ENCODE results near the gene ZFYVE27. TPM values are rescaled to one million over a fixed set of nuclear protein-coding genes. Genes with fewer than 3 reads are reported as not detected.

ZFYVE27 gene
- total and polyA plus RNA-seq, 8 donors, result 20.6 to 35.5 (median 27.5) TPM

- peaks cover 29 to 69% of the 10 kb centered on the region in 2 donors for H3K4me1 ChIP-seq
- no peak for TF ChIP-seq CTCF (IDR thresholded peaks at IDR 0.05)
- DNase-seq (no peak), ATAC-seq (no peak)
- H3K27ac ChIP-seq, result peak overlapping the region; percentile 93 to 95
- H3K9me3 ChIP-seq, result no peaks in the 10 kb centered on the region
- peak overlapping the region; percentile 67 to 74 for H3K4me3 ChIP-seq
- intact Hi-C loops (cut with DNase I), result no loop called here
- H3K27me3 ChIP-seq, result peaks cover 0 to 4% of the 10 kb centered on the region in 2 donors
- H3K36me3 ChIP-seq, result peaks cover 0 to 12% of the 10 kb centered on the region in 2 donors
Measured at GRCh38 chr10:97715259-97715874, 21.6 kb upstream of the ZFYVE27 start.

GRCh38 chr10:97717627-97718026 is 19.3 kb upstream of the ZFYVE27 start:
- H3K27me3 ChIP-seq, result peaks cover 0 to 4% of the 10 kb centered on the region in 2 donors
- no peak overlapping the region for H3K4me3 ChIP-seq
- intact Hi-C loops (cut with DNase I), result no loop called here
- no peak overlapping the region for H3K27ac ChIP-seq
- no peak for ATAC-seq
- peaks cover 29 to 57% of the 10 kb centered on the region in 2 donors for H3K4me1 ChIP-seq
- peaks cover 0 to 12% of the 10 kb centered on the region in 2 donors for H3K36me3 ChIP-seq
- no peaks in the 10 kb centered on the region for H3K9me3 ChIP-seq
- no peak for TF ChIP-seq CTCF (IDR thresholded peaks at IDR 0.05)
- DNase-seq, result no peak

DNA sequence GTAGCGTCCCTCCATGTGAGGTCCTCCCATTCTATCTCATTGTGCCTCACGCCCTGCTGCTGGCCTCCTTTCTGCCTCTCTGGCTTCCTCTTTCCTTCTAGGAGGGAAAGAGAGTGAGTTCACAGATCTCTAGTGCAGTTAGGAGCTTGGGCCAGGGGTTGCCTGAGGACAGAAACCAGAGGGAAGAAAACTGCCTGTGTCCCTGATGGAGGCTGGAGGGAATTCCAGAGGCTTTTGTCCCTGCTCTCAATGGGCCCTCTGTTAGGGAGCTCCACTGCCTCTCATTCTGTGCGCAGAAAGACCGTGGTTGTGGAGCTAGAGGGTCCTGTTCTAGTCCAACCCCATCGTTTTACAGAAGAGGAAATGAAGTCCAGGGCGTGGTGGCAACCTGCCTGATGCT is 18.8 kb upstream of the ZFYVE27 start:
- H3K36me3 ChIP-seq, result peaks cover 0 to 12% of the 10 kb centered on the region in 2 donors
- H3K4me1 ChIP-seq, result peaks cover 27 to 52% of the 10 kb centered on the region in 2 donors
- no peak overlapping the region for H3K4me3 ChIP-seq
- no peak for TF ChIP-seq CTCF (IDR thresholded peaks at IDR 0.05)
- intact Hi-C loops (cut with DNase I), result no loop called here
- peak overlapping the region; percentile 0 to 65 for H3K27ac ChIP-seq
- DNase-seq, result no peak
- no peak for ATAC-seq
- H3K9me3 ChIP-seq, result no peaks in the 10 kb centered on the region
- peaks cover 0 to 4% of the 10 kb centered on the region in 2 donors for H3K27me3 ChIP-seq

DNA sequence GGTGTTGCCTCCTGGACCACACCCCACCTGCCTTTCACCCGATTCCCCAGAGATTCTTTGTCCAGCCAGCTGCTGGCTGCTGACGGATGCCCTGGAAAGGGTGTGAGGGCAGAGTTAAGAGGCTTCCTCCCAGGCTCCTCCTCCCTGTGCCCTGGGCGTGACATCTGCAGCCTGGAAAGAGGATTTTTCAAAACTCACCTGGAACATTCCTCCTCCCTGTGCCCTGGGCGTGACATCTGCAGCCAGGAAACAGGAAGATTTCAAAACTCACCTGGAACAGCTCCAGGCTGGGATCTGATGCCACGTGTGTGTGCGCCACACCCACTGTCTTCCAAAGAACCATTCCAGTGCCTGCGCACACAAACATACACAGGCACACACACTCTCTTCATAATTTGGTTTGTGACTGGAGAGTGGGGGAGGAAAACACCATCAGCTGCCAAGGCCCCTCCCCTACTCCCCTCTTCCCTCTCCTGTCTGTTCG is 18.2 kb upstream of the ZFYVE27 start:
- H3K27me3 ChIP-seq, result peaks cover 0 to 4% of the 10 kb centered on the region in 2 donors
- peaks cover 26 to 49% of the 10 kb centered on the region in 2 donors for H3K4me1 ChIP-seq
- H3K4me3 ChIP-seq, result no peak overlapping the region
- peak; percentile 85 for ATAC-seq
- intact Hi-C loops (cut with DNase I), result no loop called here
- peak overlapping the region; percentile 0 to 73 for H3K27ac ChIP-seq
- H3K9me3 ChIP-seq, result no peaks in the 10 kb centered on the region
- no peak for TF ChIP-seq CTCF (IDR thresholded peaks at IDR 0.05)
- DNase-seq, result peak in 3 of 4 donors; percentile 76 to 83 (median 82)
- peaks cover 0 to 12% of the 10 kb centered on the region in 2 donors for H3K36me3 ChIP-seq

GRCh38 chr10:97719602-97720001 is 17.3 kb upstream of the ZFYVE27 start:
- Histone ChIP-seq H3K36me3 (peaks cover 0 to 12% of the 10 kb centered on the region in 2 donors), H3K27ac (no peak overlapping the region), H3K9me3 (no peaks in the 10 kb centered on the region), H3K4me3 (no peak overlapping the region), H3K4me1 (peaks cover 26 to 52% of the 10 kb centered on the region in 2 donors), H3K27me3 (no peaks in the 10 kb centered on the region)
- DNase-seq, result no peak
- intact Hi-C loops (cut with DNase I), result no loop called here
- ATAC-seq, result no peak
- TF ChIP-seq CTCF (IDR thresholded peaks at IDR 0.05), result no peak

Data from left lung (tissue), 10 donors.